ENCODE data around the gene PNCK. TPM values are rescaled to one million over a fixed set of nuclear protein-coding genes. Genes with fewer than 3 reads are reported as not detected.

Gene PNCK
- total RNA-seq, 1 experiment from 2014 or later = 26.8 TPM

GRCh38 chrX:153646620-153647373 lies 26.8 kb downstream of the PNCK start, which contains the start of gene DUSP9:
TSS of gene DUSP9 (plus strand) at chrX:153647203. CDS start at chrX:153647954, 751 bp downstream.
- Histone ChIP-seq H3K79me1 (ENCODE audit: insufficient read depth, low read depth, low read length, poor library complexity, severe bottlenecking) (no peaks in the 10 kb centered on the region), H2BK120ac (ENCODE audit: low read depth, low read length, poor library complexity, severe bottlenecking) (no peak within 1 kb of the TSS), H4K91ac (ENCODE audit: insufficient read length, low read depth, low read length) (no peak within 1 kb of the TSS), H2AK5ac (ENCODE audit: insufficient read length, low read length) (no peak within 1 kb of the TSS), H3K79me2 (ENCODE audit: insufficient read depth, low read length) (no peaks in the 10 kb centered on the region), H3K4ac (ENCODE audit: low read depth, low read length) (no peak within 1 kb of the TSS), H2BK20ac (ENCODE audit: low read depth, low read length, poor library complexity, severe bottlenecking) (no peak within 1 kb of the TSS), H4K5ac (ENCODE audit: insufficient read length, low read depth, low read length) (no peak within 1 kb of the TSS), H3T11ph (ENCODE audit: low read length) (no peak within 1 kb of the TSS), H2BK15ac (ENCODE audit: low read depth, low read length) (no peak within 1 kb of the TSS), H3K23ac (ENCODE audit: insufficient read length, low read depth, low read length) (no peak within 1 kb of the TSS), H3K14ac (ENCODE audit: insufficient read depth, low read length) (no peak within 1 kb of the TSS), H3K23me2 (ENCODE audit: insufficient read length, low read depth, low read length, poor library complexity, severe bottlenecking) (peaks cover 14% of the 10 kb centered on the region), H3K18ac (ENCODE audit: insufficient read length, low read depth, low read length) (no peak within 1 kb of the TSS), H3K4me1 (ENCODE audit: insufficient read depth, low read length) (no peaks in the 10 kb centered on the region; the same call in 1 of the 2 replicates), H2BK12ac (ENCODE audit: insufficient read length, low read depth, low read length) (no peak within 1 kb of the TSS), H3K27ac (ENCODE audit: insufficient read length, low read depth, low read length) (no peak within 1 kb of the TSS), H4K20me1 (ENCODE audit: control insufficient read depth, insufficient read depth, insufficient read length) (peaks cover 2% of the 10 kb centered on the region), H2AFZ (ENCODE audit: low read length) (no peak within 1 kb of the TSS), H3K27me3 (ENCODE audit: insufficient read depth, low read length) (peaks cover 54% of the 10 kb centered on the region), H4K8ac (replicated peaks; ENCODE audit: insufficient read length, low read depth, low read length) (no peak within 1 kb of the TSS), H3K9ac (ENCODE audit: extremely low read depth, insufficient read length, low read length) (no peak within 1 kb of the TSS), H3K9me3 (ENCODE audit: control insufficient read depth, low read depth, low read length) (peaks cover 27% of the 10 kb centered on the region), H3K56ac (ENCODE audit: insufficient read length, low read depth, low read length) (no peak within 1 kb of the TSS), H3K4me2 (ENCODE audit: insufficient read depth, insufficient read length, low read length) (peak within 1 kb of the TSS; percentile 9), H2BK5ac (ENCODE audit: insufficient read length, low read length) (no peak within 1 kb of the TSS)
- no CpG with 5 or more reads among the region's 53 CpGs for WGBS (ENCODE audit: extremely low coverage, insufficient read length, low lambda C conversion rate)
- Mint-ChIP-seq H3K9me3 (peaks cover 47 to 62% of the 10 kb centered on the region in 2 experiments), H3K4me1 (peaks cover 5 to 8% of the 10 kb centered on the region in 2 experiments), H3K27me3 (ENCODE audit: low read depth) (peaks cover 66% of the 10 kb centered on the region), H3K27ac (no peak within 1 kb of the TSS), H3K4me3 (peak within 1 kb of the TSS in 1 of 2 experiments; percentile 65; a peak in 2 of 5 replicates), H3K36me3 (ENCODE audit: insufficient read depth in 1 of 3, low read depth in 3 of 3) (peaks cover 0 to 4% (median 0%) of the 10 kb centered on the region in 3 experiments; a peak in 2 of 7 replicates)
- peak; percentile 80 for DNase-seq
- TF ChIP-seq CTCF (conservative IDR thresholded peaks at IDR 0.05) = no peak
